ENCODE measurements around the gene GPC3.
"Not testable (repeated sequence)": the region's sequence is repeated elsewhere in the genome, so short reads cannot be mapped to it uniquely, and the experiment has no call there.

GPC3 gene

GRCh38 chrX:133995759-133996158 lies 10.4 kb upstream of the GPC3 start:
- no peak for DNase-seq (ENCODE audit: low read depth in 2 of 2)

- DNase-seq (ENCODE audit: low read depth in 2 of 2): no peak
Observed at GRCh38 chrX:133994576-133994975, 9.2 kb upstream of the GPC3 start.

- DNase-seq (ENCODE audit: low read depth in 2 of 2): no peak
Observed at GRCh38 chrX:133992882-133993281, 7.5 kb upstream of the GPC3 start.

- DNase-seq (ENCODE audit: low read depth in 2 of 2): no peak
Observed at GRCh38 chrX:133991814-133992213, 6.4 kb upstream of the GPC3 start.

- DNase-seq (ENCODE audit: low read depth in 2 of 2): not testable (repeated sequence)
Observed at GRCh38 chrX:133991057-133991456, 5.7 kb upstream of the GPC3 start.

GRCh38 chrX:133989993-133990392 lies 4.6 kb upstream of the GPC3 start:
- DNase-seq (ENCODE audit: low read depth in 2 of 2): no peak

GRCh38 chrX:133989490-133989889 lies 4.1 kb upstream of the GPC3 start:
- no peak for DNase-seq (ENCODE audit: low read depth in 2 of 2)

GRCh38 chrX:133988010-133988409 lies 2.6 kb upstream of the GPC3 start:
- no peak for DNase-seq (ENCODE audit: low read depth in 2 of 2)

- DNase-seq (ENCODE audit: low read depth in 2 of 2): no peak
Observed at GRCh38 chrX:133987188-133987587, 1.8 kb upstream of the GPC3 start.

- DNase-seq (ENCODE audit: low read depth in 2 of 2): no peak
Observed at GRCh38 chrX:133985967-133986683, 731 bp upstream of the GPC3 start.

- DNase-seq (ENCODE audit: low read depth in 2 of 2): no peak
Observed at GRCh38 chrX:133984857-133985163, 584 bp downstream of the GPC3 start.

- no peak for DNase-seq (ENCODE audit: low read depth in 2 of 2)
Observed at GRCh38 chrX:133983974-133984845, 1.2 kb downstream of the GPC3 start.

- no peak for DNase-seq (ENCODE audit: low read depth in 2 of 2)
Observed at GRCh38 chrX:133983256-133983973, 2.0 kb downstream of the GPC3 start.

GRCh38 chrX:133981924-133982323 lies 3.5 kb downstream of the GPC3 start:
- no peak for DNase-seq (ENCODE audit: low read depth in 2 of 2)

GRCh38 chrX:133980832-133981588 lies 4.4 kb downstream of the GPC3 start:
- DNase-seq (ENCODE audit: low read depth in 2 of 2): no peak

- DNase-seq (ENCODE audit: low read depth in 2 of 2): peak; percentile 47 to 55
Observed at GRCh38 chrX:133980406-133980805, 5.0 kb downstream of the GPC3 start.

- no peak for DNase-seq (ENCODE audit: low read depth in 2 of 2)
Observed at GRCh38 chrX:133979641-133980230, 5.7 kb downstream of the GPC3 start.

- no peak for DNase-seq (ENCODE audit: low read depth in 2 of 2)
Observed at GRCh38 chrX:133973704-133974103, 11.7 kb downstream of the GPC3 start.

GRCh38 chrX:133972916-133973315 lies 12.5 kb downstream of the GPC3 start:
- DNase-seq (ENCODE audit: low read depth in 2 of 2): no peak

GRCh38 chrX:133971586-133971985 lies 13.8 kb downstream of the GPC3 start:
- DNase-seq (ENCODE audit: low read depth in 2 of 2): no peak

GRCh38 chrX:133970076-133970475 lies 15.3 kb downstream of the GPC3 start:
- DNase-seq (ENCODE audit: low read depth in 2 of 2): no peak

Measured in fibroblast of skin of left quadriceps (primary cell).